Measurements from ENCODE around the gene PDZD4. TPM values are rescaled to one million over a fixed set of nuclear protein-coding genes. Genes with fewer than 3 reads are reported as not detected.

The PDZD4 gene
- total and polyA plus RNA-seq, 4 donors: 0.15 to 1.8 (median 0.69) TPM

GRCh38 chrX:153789654-153790053 is 40.7 kb downstream of the PDZD4 start:
- WGBS: 93% methylated on average over 12 of the region's 12 CpGs
- no peak for DNase-seq (ENCODE audit: low spot score)
- H3K4me3 ChIP-seq (ENCODE audit: low read depth in 1 of 3, low read length in 3 of 3): no peak overlapping the region
- H3K27me3 ChIP-seq (ENCODE audit: control insufficient read depth in 4 of 4, insufficient read depth in 4 of 4, low read length in 3 of 4): no peaks in the 10 kb centered on the region
- no peak overlapping the region for H3K27ac ChIP-seq (ENCODE audit: low read depth in 1 of 2, low read length in 2 of 2)
- H3K9me3 ChIP-seq (ENCODE audit: control insufficient read depth in 4 of 4, low read length in 3 of 4): no peaks in the 10 kb centered on the region
- H3K36me3 ChIP-seq (ENCODE audit: control insufficient read depth in 4 of 4, insufficient read depth in 3 of 4, low read depth in 1 of 4, low read length in 3 of 4): peaks cover 5 to 29% (median 8%) of the 10 kb centered on the region in 4 donors
- no peak overlapping the region for H3K9ac ChIP-seq (ENCODE audit: low read depth in 1 of 2, low read length in 2 of 2)
- TF ChIP-seq, protein P1, sequence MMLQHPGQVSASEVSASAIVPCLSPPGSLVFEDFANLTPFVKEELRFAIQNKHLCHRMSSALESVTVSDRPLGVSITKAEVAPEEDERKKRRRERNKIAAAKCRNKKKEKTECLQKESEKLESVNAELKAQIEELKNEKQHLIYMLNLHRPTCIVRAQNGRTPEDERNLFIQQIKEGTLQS (IDR thresholded peaks at IDR 0.05): no peak
- TF ChIP-seq SP1 (IDR thresholded peaks at IDR 0.05) (no peak), YY1 (IDR thresholded peaks at IDR 0.05) (no peak), CTCF (IDR thresholded peaks at IDR 0.05; ENCODE audit: low read depth, low read length, missing input control) (no peak), REST (IDR thresholded peaks at IDR 0.05) (no peak), EGR1 (IDR thresholded peaks at IDR 0.05; ENCODE audit: low read depth in 2 of 2) (no peak)
- TF ChIP-seq, protein P2, sequence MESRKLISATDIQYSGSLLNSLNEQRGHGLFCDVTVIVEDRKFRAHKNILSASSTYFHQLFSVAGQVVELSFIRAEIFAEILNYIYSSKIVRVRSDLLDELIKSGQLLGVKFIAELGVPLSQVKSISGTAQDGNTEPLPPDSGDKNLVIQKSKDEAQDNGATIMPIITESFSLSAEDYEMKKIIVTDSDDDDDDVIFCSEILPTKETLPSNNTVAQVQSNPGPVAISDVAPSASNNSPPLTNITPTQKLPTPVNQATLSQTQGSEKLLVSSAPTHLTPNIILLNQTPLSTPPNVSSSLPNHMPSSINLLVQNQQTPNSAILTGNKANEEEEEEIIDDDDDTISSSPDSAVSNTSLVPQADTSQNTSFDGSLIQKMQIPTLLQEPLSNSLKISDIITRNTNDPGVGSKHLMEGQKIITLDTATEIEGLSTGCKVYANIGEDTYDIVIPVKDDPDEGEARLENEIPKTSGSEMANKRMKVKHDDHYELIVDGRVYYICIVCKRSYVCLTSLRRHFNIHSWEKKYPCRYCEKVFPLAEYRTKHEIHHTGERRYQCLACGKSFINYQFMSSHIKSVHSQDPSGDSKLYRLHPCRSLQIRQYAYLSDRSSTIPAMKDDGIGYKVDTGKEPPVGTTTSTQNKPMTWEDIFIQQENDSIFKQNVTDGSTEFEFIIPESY (IDR thresholded peaks at IDR 0.05): no peak
- H3K4me1 ChIP-seq (ENCODE audit: control insufficient read depth in 4 of 4, insufficient read depth in 4 of 4, low read length in 3 of 4): peaks cover 0 to 14% (median 11%) of the 10 kb centered on the region in 4 donors

DNA sequence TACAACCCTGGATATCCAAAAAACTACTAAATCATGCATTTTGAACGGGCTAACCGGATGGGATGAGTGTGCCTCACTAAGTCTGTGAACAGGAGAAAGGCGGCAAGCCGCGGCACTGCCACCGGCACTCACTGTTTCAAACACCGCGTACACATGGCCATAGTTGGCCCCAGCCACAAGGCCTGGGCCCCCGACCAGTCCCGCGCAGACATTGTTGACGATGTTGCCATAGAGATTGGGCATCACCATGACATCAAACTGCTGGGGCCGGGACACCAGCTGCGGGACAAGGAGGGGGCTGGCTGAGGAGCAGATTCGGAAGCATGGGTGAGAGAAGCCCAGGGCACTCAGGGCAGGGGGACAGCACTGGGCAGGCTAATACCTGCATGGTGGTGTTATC is 43.7 kb downstream of the PDZD4 start:
- H3K4me1 ChIP-seq (ENCODE audit: control insufficient read depth in 4 of 4, insufficient read depth in 4 of 4, low read length in 3 of 4): no peaks in the 10 kb centered on the region
- H3K9ac ChIP-seq (ENCODE audit: low read depth in 1 of 2, low read length in 2 of 2): no peak overlapping the region
- no peaks in the 10 kb centered on the region for H3K9me3 ChIP-seq (ENCODE audit: control insufficient read depth in 4 of 4, low read length in 3 of 4)
- 95% methylated on average over 15 of the region's 15 CpGs for WGBS
- H3K27ac ChIP-seq (ENCODE audit: low read depth in 1 of 2, low read length in 2 of 2): no peak overlapping the region
- DNase-seq (ENCODE audit: low spot score): no peak
- H3K27me3 ChIP-seq (ENCODE audit: control insufficient read depth in 4 of 4, insufficient read depth in 4 of 4, low read length in 3 of 4): no peaks in the 10 kb centered on the region
- peaks cover 5 to 29% (median 8%) of the 10 kb centered on the region in 4 donors for H3K36me3 ChIP-seq (ENCODE audit: control insufficient read depth in 4 of 4, insufficient read depth in 3 of 4, low read depth in 1 of 4, low read length in 3 of 4)
- H3K4me3 ChIP-seq (ENCODE audit: low read depth in 1 of 3, low read length in 3 of 3): no peak overlapping the region
- TF ChIP-seq YY1 (IDR thresholded peaks at IDR 0.05): no peak
- TF ChIP-seq HNF4A (conservative IDR thresholded peaks at IDR 0.05): no peak
- no peak for TF ChIP-seq REST (IDR thresholded peaks at IDR 0.05)
- no peak for TF ChIP-seq TAF1 (conservative IDR thresholded peaks at IDR 0.05)
- no peak for TF ChIP-seq NR2F2 (IDR thresholded peaks at IDR 0.05)
- TF ChIP-seq FOXA1 (IDR thresholded peaks at IDR 0.05): no peak
- no peak for TF ChIP-seq JUND (IDR thresholded peaks at IDR 0.05)
- no peak for TF ChIP-seq GABPA (IDR thresholded peaks at IDR 0.05 in 1 of 2, conservative IDR thresholded peaks at IDR 0.05 in 1 of 2)
- TF ChIP-seq, protein P1 (IDR thresholded peaks at IDR 0.05): no peak
- no peak for TF ChIP-seq RXRA (IDR thresholded peaks at IDR 0.05)
- TF ChIP-seq, protein P3, sequence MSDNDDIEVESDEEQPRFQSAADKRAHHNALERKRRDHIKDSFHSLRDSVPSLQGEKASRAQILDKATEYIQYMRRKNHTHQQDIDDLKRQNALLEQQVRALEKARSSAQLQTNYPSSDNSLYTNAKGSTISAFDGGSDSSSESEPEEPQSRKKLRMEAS (IDR thresholded peaks at IDR 0.05): no peak
- no peak for TF ChIP-seq SP1 (IDR thresholded peaks at IDR 0.05)
- TF ChIP-seq FOXA2 (IDR thresholded peaks at IDR 0.05): no peak
- no peak for TF ChIP-seq EGR1 (IDR thresholded peaks at IDR 0.05; ENCODE audit: low read depth in 2 of 2)
- TF ChIP-seq CTCF (IDR thresholded peaks at IDR 0.05; ENCODE audit: low read depth, low read length, missing input control): no peak
- no peak for TF ChIP-seq HNF4G (IDR thresholded peaks at IDR 0.05)

Data from liver (tissue), 9 donors.